ENCODE data around the gene GTF2IRD1.
A peak's percentile ranks its signal among the peaks of the same experiment; 100 is the strongest.
"Not testable (repeated sequence)": the region's sequence is repeated elsewhere in the genome, so short reads cannot be mapped to it uniquely, and the experiment has no call there.

The GTF2IRD1 gene

DNA sequence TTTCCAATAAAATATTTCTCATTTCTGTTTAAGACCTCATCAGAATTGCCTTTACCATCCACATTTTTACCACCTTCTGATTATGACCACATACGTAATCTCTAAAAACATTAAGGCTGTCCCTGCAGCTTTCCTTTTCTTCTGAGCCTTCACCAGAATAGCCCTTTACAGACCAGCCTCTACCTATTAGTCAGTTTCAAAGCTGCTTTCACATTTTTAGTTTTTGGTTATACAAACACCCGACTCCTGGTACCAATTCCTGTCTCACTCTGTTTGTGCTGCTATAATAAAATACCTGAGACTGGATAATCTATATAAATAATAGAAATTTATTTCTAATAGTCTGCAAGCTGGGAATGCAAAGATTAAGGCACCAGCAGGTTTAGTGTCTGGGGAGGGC is 15.4 kb upstream of the GTF2IRD1 start:
- no peak overlapping the region for H3K4me3 ChIP-seq (ENCODE audit: low read length)
- DNase-seq (ENCODE audit: low read depth): no peak
- TF ChIP-seq, protein P1, sequence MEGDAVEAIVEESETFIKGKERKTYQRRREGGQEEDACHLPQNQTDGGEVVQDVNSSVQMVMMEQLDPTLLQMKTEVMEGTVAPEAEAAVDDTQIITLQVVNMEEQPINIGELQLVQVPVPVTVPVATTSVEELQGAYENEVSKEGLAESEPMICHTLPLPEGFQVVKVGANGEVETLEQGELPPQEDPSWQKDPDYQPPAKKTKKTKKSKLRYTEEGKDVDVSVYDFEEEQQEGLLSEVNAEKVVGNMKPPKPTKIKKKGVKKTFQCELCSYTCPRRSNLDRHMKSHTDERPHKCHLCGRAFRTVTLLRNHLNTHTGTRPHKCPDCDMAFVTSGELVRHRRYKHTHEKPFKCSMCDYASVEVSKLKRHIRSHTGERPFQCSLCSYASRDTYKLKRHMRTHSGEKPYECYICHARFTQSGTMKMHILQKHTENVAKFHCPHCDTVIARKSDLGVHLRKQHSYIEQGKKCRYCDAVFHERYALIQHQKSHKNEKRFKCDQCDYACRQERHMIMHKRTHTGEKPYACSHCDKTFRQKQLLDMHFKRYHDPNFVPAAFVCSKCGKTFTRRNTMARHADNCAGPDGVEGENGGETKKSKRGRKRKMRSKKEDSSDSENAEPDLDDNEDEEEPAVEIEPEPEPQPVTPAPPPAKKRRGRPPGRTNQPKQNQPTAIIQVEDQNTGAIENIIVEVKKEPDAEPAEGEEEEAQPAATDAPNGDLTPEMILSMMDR (conservative IDR thresholded peaks at IDR 0.05; ENCODE audit: low read depth, low read length): no peak

DNA sequence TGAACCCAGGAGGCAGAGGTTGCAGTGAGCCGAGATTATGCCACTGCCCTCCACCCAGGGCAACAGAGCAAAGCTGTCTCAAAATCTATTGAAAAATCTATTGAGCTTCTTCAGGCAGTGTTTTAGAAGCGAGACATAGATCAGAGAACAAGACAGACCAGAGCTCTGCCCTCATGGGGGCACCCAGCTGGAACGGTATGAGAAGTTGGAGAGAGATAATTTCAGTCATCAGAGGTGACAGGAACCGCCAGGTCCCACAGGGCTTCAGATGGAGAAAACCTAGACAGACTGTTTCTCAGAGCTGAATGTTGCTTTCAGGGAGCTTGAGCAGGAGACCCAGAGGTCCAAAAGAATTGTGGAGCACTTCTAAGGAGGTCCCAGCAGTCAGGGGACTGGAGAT is 14.2 kb upstream of the GTF2IRD1 start:
- TF ChIP-seq, protein P1 (conservative IDR thresholded peaks at IDR 0.05; ENCODE audit: low read depth, low read length): no peak
- no peak overlapping the region for H3K4me3 ChIP-seq (ENCODE audit: low read length)
- no peak for DNase-seq (ENCODE audit: low read depth)

DNA sequence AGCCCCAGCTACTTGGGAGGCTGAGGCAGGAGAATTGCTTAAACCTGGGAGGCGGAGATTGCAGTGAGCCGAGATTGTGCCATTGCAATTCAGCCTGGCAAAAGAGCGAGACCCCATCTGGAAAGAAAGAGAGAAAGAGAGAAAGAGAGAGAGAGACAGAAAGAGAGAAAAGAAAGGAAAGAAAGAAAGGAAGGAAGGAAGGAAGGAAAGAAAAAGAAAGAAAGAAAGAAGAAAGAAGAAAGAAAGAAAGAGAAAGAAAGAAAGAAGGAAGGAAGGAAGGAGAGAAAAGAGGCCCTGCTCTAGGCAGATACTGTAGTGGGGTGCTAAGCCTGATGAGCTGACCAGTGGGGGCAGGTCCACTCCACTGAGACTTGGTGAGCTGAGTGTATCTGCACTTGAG is 13.6 kb upstream of the GTF2IRD1 start:
- DNase-seq (ENCODE audit: low read depth); H3K4me3 ChIP-seq (ENCODE audit: low read length): not testable (repeated sequence)

DNA sequence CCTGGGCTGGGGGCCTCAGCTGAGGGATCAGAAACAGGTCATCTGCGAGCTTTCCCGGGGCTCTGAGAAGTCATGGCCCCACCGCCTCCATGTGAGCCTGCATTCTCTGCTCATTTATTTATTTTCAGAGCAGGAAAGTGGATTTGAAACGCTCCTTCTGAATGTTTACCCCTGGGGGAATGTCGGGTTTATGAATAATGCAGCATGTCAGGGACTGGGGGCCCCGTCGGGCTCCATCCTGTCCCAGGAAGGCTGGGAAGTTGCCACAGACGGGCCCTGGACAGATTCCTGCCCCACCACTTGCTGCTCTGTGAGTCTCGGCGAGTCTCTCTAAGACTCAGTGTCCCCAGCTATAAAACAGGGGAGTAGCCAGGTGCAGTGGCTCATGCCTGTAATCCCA is 11.9 kb upstream of the GTF2IRD1 start:
- DNase-seq (ENCODE audit: low read depth): no peak
- H3K4me3 ChIP-seq (ENCODE audit: low read length): no peak overlapping the region
- TF ChIP-seq, protein P1 (conservative IDR thresholded peaks at IDR 0.05; ENCODE audit: low read depth, low read length): no peak

DNA sequence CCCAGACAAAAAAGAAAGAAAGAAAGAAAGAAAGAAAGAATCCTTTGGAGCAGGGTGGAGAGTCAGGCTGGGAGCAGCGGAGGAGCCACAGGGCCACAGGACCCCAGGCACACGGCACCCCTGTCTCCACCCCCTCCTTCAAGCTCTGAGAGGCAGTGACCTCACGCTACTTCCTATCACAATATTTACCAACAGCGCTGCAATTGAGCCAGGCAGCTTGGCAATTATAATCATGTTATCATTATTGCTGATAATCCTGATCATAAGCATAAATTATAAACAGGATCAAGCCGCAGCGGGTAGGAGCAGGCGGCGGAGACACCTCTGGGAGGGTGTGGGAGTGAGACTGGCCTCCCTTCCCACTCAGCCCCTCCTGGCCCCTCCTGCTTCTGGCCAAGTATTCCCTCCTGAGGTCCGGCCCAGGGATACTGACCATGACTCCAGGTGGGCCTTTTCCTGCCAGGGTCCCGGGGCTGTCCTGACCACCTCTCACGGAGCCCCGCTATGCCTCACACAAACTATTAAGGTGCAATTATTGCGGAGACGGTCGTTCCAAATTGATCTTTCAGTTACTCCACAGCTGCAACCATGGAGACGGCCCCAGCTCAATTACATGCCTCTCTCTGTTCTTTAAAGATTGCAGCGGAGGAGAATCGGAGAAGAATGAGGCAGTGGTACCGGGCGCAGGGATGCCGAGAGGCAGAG is 10.0 kb upstream of the GTF2IRD1 start:
- TF ChIP-seq, protein P1 (conservative IDR thresholded peaks at IDR 0.05; ENCODE audit: low read depth, low read length): no peak
- no peak overlapping the region for H3K4me3 ChIP-seq (ENCODE audit: low read length)
- no peak for DNase-seq (ENCODE audit: low read depth)

DNA sequence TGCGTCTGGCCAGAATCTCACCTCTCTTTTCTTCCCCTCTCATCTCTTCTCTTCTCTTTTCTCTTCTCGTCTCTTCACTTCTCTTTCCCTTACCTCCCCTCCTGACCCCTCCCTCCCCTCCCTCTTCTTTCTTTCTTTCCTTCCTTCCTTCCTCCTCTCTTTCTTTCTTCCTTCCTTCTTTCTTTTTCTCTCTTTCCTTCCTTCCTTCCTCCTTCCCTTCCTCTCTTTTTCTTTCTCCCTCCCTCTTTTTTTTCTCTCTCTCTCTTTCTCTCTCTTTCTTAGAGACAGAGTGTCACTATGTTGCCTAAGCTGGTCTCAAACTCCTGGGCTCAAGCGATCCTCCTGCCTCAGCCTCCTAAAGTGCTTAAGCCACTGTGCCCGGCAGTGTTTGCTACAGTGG is 4.6 kb upstream of the GTF2IRD1 start:
- no peak for DNase-seq (ENCODE audit: low read depth)
- TF ChIP-seq, protein P1 (conservative IDR thresholded peaks at IDR 0.05; ENCODE audit: low read depth, low read length): no peak
- no peak overlapping the region for H3K4me3 ChIP-seq (ENCODE audit: low read length)

DNA sequence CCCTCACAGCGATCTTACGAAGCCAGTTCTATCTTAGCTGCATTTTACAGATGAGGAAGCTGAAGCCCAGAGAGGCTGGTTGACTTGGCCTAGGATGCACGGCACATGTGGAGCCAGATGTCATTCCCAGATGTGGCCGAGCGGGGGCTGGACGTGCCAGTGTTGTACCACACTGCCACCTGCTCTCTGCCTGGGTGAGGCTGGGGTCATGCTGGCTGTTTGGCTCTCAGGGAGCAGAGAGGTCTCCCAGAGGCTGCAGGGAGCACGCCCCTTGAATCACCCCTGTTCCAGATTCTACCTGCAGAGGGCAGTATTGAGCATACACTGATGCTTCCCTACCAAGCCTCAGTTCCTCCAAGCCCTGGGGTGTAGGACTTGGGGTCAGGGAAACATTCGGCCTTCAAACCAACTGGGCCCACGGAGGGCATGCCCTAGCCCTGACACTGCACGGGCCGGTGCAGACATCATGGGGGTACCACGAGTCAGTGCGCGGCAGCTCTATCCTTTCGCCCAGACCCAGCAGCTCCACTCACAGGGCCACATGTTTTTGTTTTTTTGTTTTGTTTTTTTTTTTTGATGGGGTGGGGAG is 3.8 kb upstream of the GTF2IRD1 start:
- TF ChIP-seq, protein P1 (conservative IDR thresholded peaks at IDR 0.05; ENCODE audit: low read depth, low read length): peak; percentile 82
- no peak overlapping the region for H3K4me3 ChIP-seq (ENCODE audit: low read length)
- no peak for DNase-seq (ENCODE audit: low read depth)
